DMS153 treated with DMSO at 0.1 percent for 48 hours (cell line): ENCODE data around the gene KIAA1328.

Source experiments
- DNase-seq: peaks from one replicate; lab custom pipeline; 2025; ENCODE audit not compliant: unreplicated experiment; lab: John Stamatoyannopoulos, UW

Gene KIAA1328

GRCh38 chr18:37274309-37275236 is 445.6 kb downstream of the KIAA1328 start:
- DNase-seq = no peak

- DNase-seq = no peak
These were observed 446.4 kb downstream of the KIAA1328 start for GRCh38 chr18:37275237-37275741.

- no peak for DNase-seq
These were observed 447.4 kb downstream of the KIAA1328 start for GRCh38 chr18:37276111-37276890.

GRCh38 chr18:37277804-37278203 is 448.9 kb downstream of the KIAA1328 start:
- DNase-seq = no peak
